ENCODE measurements around the gene CDR2. TPM values are rescaled to one million over a fixed set of nuclear protein-coding genes. Genes with fewer than 3 reads are reported as not detected.

Gene CDR2
- total RNA-seq, 1 experiment from 2014 or later = 29.3 TPM

DNA sequence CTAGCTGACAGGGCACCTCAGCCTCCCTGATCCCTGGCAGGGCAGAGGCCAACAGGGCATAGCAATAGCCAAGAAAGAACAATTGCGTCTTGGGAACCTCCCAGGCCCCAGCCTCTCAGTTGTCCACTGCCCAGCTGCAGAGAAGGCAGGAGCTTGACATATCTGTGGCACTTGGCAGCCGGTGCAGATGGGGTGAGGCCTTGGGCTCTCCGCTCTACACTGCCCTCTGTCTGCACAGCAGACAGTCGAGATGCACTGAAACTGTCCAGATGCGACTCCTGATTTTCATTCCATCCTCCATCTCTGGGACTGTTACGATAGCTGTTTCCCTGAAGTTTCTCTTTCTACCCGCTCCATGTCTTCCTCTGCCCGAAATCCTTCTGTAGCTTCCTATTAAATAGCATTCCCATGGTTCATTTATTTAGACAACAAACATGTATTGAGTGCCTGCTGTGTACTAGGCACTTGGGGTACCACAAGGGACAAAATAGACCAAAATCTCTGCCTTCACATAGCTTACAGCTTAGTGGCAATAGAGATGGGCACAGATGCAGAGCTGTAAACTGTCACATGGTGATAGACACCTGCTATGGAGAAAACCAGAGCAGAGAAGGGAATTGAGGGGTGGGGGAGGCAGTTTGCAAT, 73.9 kb downstream of the CDR2 start:
- DNase-seq = peak in 1 of 2 experiments; percentile 55
- BruUV-seq (replicated peaks) = no TSS peak
- Histone ChIP-seq H3K27ac (no peak overlapping the region), H3K36me3 (ENCODE audit: low read depth) (0 out of 2 replicates have a peak, but pooled peaks cover 5% of the 10 kb centered on the region), H3K27me3 (ENCODE audit: insufficient read depth, low read depth) (no peaks in the 10 kb centered on the region), H3K9me2 (ENCODE audit: insufficient read depth) (no peaks in the 10 kb centered on the region), H2AFZ (no peak overlapping the region), H3K4me3 (no peak overlapping the region), H3K9me3 (ENCODE audit: insufficient read depth, low read depth) (no peaks in the 10 kb centered on the region), H4K20me1 (ENCODE audit: insufficient read depth) (peaks cover 53% of the 10 kb centered on the region), H3F3A (ENCODE audit: insufficient read depth, low read depth) (peaks cover 29% of the 10 kb centered on the region), H3K4me1 (replicated peaks; ENCODE audit: insufficient read depth) (no peaks in the 10 kb centered on the region), H3K79me2 (ENCODE audit: low read depth) (peaks cover 55% of the 10 kb centered on the region), H3K4me2 (no peak overlapping the region)
- intact Hi-C loops (cut with micrococcal nuclease; ENCODE audit: unreplicated experiment) = no loop called here
- TF ChIP-seq EZH2 (IDR thresholded peaks at IDR 0.05; ENCODE audit: low read depth) = no peak
- TF ChIP-seq, protein P1, sequence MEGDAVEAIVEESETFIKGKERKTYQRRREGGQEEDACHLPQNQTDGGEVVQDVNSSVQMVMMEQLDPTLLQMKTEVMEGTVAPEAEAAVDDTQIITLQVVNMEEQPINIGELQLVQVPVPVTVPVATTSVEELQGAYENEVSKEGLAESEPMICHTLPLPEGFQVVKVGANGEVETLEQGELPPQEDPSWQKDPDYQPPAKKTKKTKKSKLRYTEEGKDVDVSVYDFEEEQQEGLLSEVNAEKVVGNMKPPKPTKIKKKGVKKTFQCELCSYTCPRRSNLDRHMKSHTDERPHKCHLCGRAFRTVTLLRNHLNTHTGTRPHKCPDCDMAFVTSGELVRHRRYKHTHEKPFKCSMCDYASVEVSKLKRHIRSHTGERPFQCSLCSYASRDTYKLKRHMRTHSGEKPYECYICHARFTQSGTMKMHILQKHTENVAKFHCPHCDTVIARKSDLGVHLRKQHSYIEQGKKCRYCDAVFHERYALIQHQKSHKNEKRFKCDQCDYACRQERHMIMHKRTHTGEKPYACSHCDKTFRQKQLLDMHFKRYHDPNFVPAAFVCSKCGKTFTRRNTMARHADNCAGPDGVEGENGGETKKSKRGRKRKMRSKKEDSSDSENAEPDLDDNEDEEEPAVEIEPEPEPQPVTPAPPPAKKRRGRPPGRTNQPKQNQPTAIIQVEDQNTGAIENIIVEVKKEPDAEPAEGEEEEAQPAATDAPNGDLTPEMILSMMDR (conservative IDR thresholded peaks at IDR 0.05) = peak; percentile 61
- CTCF ChIA-PET = interaction anchor here (0.6 to 1.5 kb wide), 5 partner anchors 93 to 336 kb away, joined by 3 to 5 read pairs (median 4); partner anchors contain the start of gene EEF2K
- POLR2A ChIA-PET (ENCODE audit: unreplicated experiment) = interaction anchor here (0.6 kb wide), 1 partner anchor 260 kb away, joined by 3 read pairs; no protein-coding TSS in a partner anchor

DNA sequence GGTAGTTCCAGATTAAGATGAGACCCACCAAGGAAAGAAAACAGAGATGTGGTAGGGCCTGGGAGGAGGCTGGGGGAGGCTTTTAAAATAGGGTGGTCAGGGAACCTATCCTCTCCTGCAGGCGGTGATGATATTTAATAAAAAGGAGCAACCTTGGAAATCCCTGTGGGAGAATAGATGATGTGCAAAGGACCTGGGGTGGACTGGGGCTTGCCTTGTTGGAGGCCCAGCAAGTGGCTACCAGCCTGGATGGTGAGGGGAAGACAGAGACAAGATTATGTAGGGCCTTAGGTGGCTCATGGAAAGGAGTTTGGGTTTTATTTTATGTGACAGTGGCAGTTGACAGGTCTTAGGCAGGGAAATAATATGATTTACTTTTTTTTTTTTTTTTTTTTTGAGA, 75.4 kb downstream of the CDR2 start:
- peaks cover 51% of the 10 kb centered on the region for H3K79me2 ChIP-seq (ENCODE audit: low read depth)
- no TSS peak for BruUV-seq (replicated peaks)
- H3F3A ChIP-seq (ENCODE audit: insufficient read depth, low read depth) = peaks cover 30% of the 10 kb centered on the region
- no peaks in the 10 kb centered on the region for H3K27me3 ChIP-seq (ENCODE audit: insufficient read depth, low read depth)
- ChIA-PET POLR2A (ENCODE audit: unreplicated experiment) (interaction anchor here (0.6 kb wide), 1 partner anchor 999 kb away, joined by 8 read pairs; no protein-coding TSS in a partner anchor), CTCF (no interaction called here)
- H4K20me1 ChIP-seq (ENCODE audit: insufficient read depth) = peaks cover 53% of the 10 kb centered on the region
- H3K4me3 ChIP-seq = peak overlapping the region; percentile 61; the same call in 1 of the 2 replicates
- 0 out of 2 replicates have a peak, but pooled peaks cover 5% of the 10 kb centered on the region for H3K36me3 ChIP-seq (ENCODE audit: low read depth)
- no peaks in the 10 kb centered on the region for H3K9me3 ChIP-seq (ENCODE audit: insufficient read depth, low read depth)
- TF ChIP-seq, protein P1 (conservative IDR thresholded peaks at IDR 0.05) = no peak
- TF ChIP-seq EZH2 (IDR thresholded peaks at IDR 0.05; ENCODE audit: low read depth) = no peak
- DNase-seq = no peak
- H2AFZ ChIP-seq = no peak overlapping the region
- intact Hi-C loops (cut with micrococcal nuclease; ENCODE audit: unreplicated experiment) = loop anchor here (5.0 kb wide), 1 partner anchor 202 kb away; no protein-coding TSS in a partner anchor
- peak overlapping the region; percentile 67 for H3K4me2 ChIP-seq
- H3K27ac ChIP-seq = peak overlapping the region; percentile 84
- H3K9me2 ChIP-seq (ENCODE audit: insufficient read depth) = no peaks in the 10 kb centered on the region
- no peaks in the 10 kb centered on the region for H3K4me1 ChIP-seq (replicated peaks; ENCODE audit: insufficient read depth)

DNA sequence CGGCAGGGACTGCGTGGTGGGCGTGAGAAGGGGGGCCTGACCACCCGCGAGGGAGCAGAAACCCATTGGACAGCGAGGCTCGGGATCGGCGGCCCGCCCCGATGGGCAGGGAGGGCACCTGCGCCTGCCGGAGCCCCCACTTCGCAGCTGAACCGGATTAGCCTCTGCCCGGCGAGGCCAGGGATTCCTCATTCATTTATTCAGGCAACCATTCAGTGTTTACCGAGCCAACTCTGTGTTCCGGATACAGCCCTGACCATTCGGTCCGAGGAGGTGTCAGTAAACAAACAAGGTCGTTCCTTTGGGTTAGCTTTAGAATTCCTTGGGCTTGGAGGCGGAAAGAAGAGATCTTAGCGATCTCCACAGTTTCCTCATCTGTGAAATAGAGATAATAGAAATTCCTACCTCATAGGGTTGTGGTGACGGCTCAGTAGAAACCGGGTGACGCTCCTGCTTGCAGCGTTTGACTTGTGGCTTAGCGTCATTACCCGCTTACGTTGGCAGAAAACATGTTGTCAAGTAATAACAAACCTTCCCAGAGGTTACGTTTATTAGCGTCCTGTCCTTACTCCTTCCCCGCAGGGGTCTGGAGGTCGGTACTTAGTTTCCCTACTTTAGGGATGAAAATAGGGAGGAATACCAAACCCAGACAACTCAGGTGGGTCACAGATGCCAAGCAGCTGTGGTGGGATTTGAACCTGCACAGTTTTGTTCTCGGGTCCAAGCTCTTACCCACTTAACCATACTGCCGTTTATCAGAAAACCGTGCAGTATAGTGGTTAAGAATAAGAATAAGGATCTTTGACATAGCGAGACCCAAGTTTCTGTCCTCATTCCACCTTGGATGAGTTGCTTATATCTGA, 76.3 kb downstream of the CDR2 start:
- peaks cover 30% of the 10 kb centered on the region for H3F3A ChIP-seq (ENCODE audit: insufficient read depth, low read depth)
- ChIA-PET CTCF (no interaction called here), POLR2A (ENCODE audit: unreplicated experiment) (interaction anchor here (0.6 to 0.9 kb wide), 2 partner anchors 105 to 346 kb away, joined by 3 read pairs; no protein-coding TSS in a partner anchor)
- peak overlapping the region; percentile 84 for H3K27ac ChIP-seq
- H3K27me3 ChIP-seq (ENCODE audit: insufficient read depth, low read depth) = no peaks in the 10 kb centered on the region
- peak overlapping the region; percentile 67 for H3K4me2 ChIP-seq
- peak; percentile 85 to 89 for DNase-seq
- H2AFZ ChIP-seq = peak overlapping the region; percentile 64; the same call in 1 of the 2 replicates
- H3K9me2 ChIP-seq (ENCODE audit: insufficient read depth) = no peaks in the 10 kb centered on the region
- H3K4me1 ChIP-seq (replicated peaks; ENCODE audit: insufficient read depth) = no peaks in the 10 kb centered on the region
- H3K36me3 ChIP-seq (ENCODE audit: low read depth) = 0 out of 2 replicates have a peak, but pooled peaks cover 5% of the 10 kb centered on the region
- intact Hi-C loops (cut with micrococcal nuclease; ENCODE audit: unreplicated experiment) = loop anchor here (1.0 to 5.0 kb wide), 7 partner anchors 65 to 345 kb away; partner anchors contain the start of genes EEF2K, PDZD9 and UQCRC2
- TF ChIP-seq, protein P1 (conservative IDR thresholded peaks at IDR 0.05) = no peak
- no peak for TF ChIP-seq EZH2 (IDR thresholded peaks at IDR 0.05; ENCODE audit: low read depth)
- H3K4me3 ChIP-seq = peak overlapping the region; percentile 61
- BruUV-seq (replicated peaks) = TSS peak; percentile 100
- H4K20me1 ChIP-seq (ENCODE audit: insufficient read depth) = peaks cover 50% of the 10 kb centered on the region
- H3K79me2 ChIP-seq (ENCODE audit: low read depth) = peaks cover 49% of the 10 kb centered on the region
- H3K9me3 ChIP-seq (ENCODE audit: insufficient read depth, low read depth) = no peaks in the 10 kb centered on the region
